ENCODE measurements around the gene FAF1. TPM values are rescaled to one million over a fixed set of nuclear protein-coding genes. Genes with fewer than 3 reads are reported as not detected.
"Not testable (repeated sequence)": the region's sequence is repeated elsewhere in the genome, so short reads cannot be mapped to it uniquely, and the experiment has no call there.

The FAF1 gene
- total and polyA plus RNA-seq, 2 experiments from 2014 or later: 7.2 to 49.1 TPM

DNA sequence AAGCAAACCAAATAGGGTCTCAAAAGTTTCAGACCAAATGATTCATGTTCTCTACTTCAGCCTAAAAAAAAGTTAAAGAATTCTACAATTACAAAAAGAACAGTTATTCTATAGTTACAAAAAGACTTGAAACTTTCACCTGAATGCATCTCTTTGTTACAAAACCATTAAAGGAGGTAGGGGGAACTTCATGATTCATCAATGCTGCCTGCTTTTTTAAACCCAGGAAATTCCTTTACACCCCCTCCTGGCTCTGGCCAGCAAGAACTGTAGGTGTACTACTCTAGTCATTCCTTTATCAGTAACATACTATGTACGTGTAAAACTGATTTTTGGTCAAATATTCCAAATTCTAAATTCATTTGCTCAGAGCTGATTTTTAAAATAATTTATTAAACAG is 5.0 kb downstream of the FAF1 start:
- peaks cover 7% of the 10 kb centered on the region; the same call in 1 of the 2 replicates for H3K4me1 ChIP-seq (ENCODE audit: insufficient read depth)
- peaks cover 3% of the 10 kb centered on the region; the same call in 1 of the 2 replicates for H4K20me1 ChIP-seq (ENCODE audit: insufficient read depth)
- H3K9ac ChIP-seq: no peak overlapping the region
- no peak overlapping the region for H2AFZ ChIP-seq
- H3K4me3 ChIP-seq: no peak overlapping the region
- no peaks in the 10 kb centered on the region for H3K36me3 ChIP-seq (ENCODE audit: low read depth)
- H3K27me3 ChIP-seq (replicated peaks; ENCODE audit: insufficient read depth): no peaks in the 10 kb centered on the region
- H3K4me2 ChIP-seq (ENCODE audit: unreplicated experiment): no peak overlapping the region
- WGBS, 2 experiments (ENCODE audit: low coverage in 1 of 2, low lambda C conversion rate in 2 of 2, missing lambda C conversion rate in 2 of 2): 66 to 73% methylated on average over 1 of the region's 1 CpG
- no peak for DNase-seq
- no peaks in the 10 kb centered on the region for H3K9me3 ChIP-seq (ENCODE audit: low read depth)
- TF ChIP-seq EZH2phosphoT487 (IDR thresholded peaks at IDR 0.05; ENCODE audit: insufficient read depth, low read depth): no peak
- TF ChIP-seq EZH2 (IDR thresholded peaks at IDR 0.05; ENCODE audit: insufficient read depth, poor library complexity, severe bottlenecking): no peak
- in situ Hi-C loops (cut with MboI): no loop called here
- H3K9me2 ChIP-seq (ENCODE audit: insufficient read depth): no peaks in the 10 kb centered on the region
- H3K79me2 ChIP-seq (ENCODE audit: insufficient read depth): peaks cover 87% of the 10 kb centered on the region
- H3F3A ChIP-seq (ENCODE audit: insufficient read depth): no peaks in the 10 kb centered on the region
- H3K27ac ChIP-seq: no peak overlapping the region

DNA sequence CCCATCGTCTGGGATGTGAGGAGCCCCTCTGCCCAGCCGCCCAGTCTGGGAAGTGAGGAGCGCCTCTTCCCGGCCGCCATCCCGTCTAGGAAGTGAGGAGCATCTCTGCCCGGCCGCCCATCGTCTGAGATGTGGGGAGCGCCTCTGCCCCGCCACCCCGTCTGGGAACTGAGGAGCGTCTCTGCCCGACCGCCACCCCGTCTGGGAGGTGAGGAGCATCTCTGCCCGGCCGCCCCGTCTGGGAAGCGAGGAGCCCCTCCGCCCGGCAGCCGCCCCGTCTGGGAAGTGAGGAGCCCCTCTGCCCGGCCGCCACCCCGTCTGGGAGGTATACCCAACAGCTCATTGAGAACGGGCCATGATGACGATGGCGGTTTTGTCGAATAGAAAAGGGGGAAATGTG is 7.5 kb downstream of the FAF1 start:
- H3K9ac ChIP-seq; H4K20me1 ChIP-seq (ENCODE audit: insufficient read depth); in situ Hi-C loops (cut with MboI); H3K36me3 ChIP-seq (ENCODE audit: low read depth); H3K9me2 ChIP-seq (ENCODE audit: insufficient read depth); H3F3A ChIP-seq (ENCODE audit: insufficient read depth); H3K4me1 ChIP-seq (ENCODE audit: insufficient read depth); H3K9me3 ChIP-seq (ENCODE audit: low read depth); H3K4me2 ChIP-seq (ENCODE audit: unreplicated experiment); H3K4me3 ChIP-seq; H2AFZ ChIP-seq; H3K27me3 ChIP-seq (replicated peaks; ENCODE audit: insufficient read depth); H3K27ac ChIP-seq; DNase-seq: not testable (repeated sequence)
- 94 to 96% methylated on average over 3 to 31 of the region's 31 CpGs for WGBS, 2 experiments (ENCODE audit: low coverage in 1 of 2, low lambda C conversion rate in 2 of 2, missing lambda C conversion rate in 2 of 2)
- peaks cover 92% of the 10 kb centered on the region for H3K79me2 ChIP-seq (ENCODE audit: insufficient read depth)

DNA sequence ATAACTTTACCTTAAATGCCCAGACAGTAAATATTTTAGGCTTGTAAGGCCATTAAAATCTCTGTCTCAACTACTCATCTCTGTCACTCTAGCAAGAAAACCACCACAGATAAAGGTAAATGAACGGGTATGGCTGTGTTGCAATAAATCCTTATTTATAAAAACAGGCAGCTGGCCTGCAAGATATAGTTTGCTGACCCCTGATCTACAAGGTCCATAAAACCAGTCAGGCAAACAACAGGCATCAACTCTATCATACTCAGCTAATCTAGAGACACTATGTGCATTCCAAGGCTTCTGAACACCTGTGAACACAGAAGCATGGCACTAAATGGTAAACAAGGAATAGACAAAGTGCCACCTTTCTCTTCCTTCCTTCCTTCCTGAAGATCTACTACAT is 9.7 kb downstream of the FAF1 start:
- no peak for TF ChIP-seq EZH2 (IDR thresholded peaks at IDR 0.05; ENCODE audit: insufficient read depth, poor library complexity, severe bottlenecking)
- no peak for TF ChIP-seq EZH2phosphoT487 (IDR thresholded peaks at IDR 0.05; ENCODE audit: insufficient read depth, low read depth)
- no peaks in the 10 kb centered on the region for H3K27me3 ChIP-seq (replicated peaks; ENCODE audit: insufficient read depth)
- no peak for DNase-seq
- peaks cover 92% of the 10 kb centered on the region for H3K79me2 ChIP-seq (ENCODE audit: insufficient read depth)
- H4K20me1 ChIP-seq (ENCODE audit: insufficient read depth): peaks cover 1% of the 10 kb centered on the region
- H3K9ac ChIP-seq: no peak overlapping the region
- no peaks in the 10 kb centered on the region for H3K9me2 ChIP-seq (ENCODE audit: insufficient read depth)
- H3K4me1 ChIP-seq (ENCODE audit: insufficient read depth): peaks cover 4% of the 10 kb centered on the region; the same call in 1 of the 2 replicates
- no peaks in the 10 kb centered on the region for H3K36me3 ChIP-seq (ENCODE audit: low read depth)
- H3K9me3 ChIP-seq (ENCODE audit: low read depth): no peaks in the 10 kb centered on the region
- in situ Hi-C loops (cut with MboI): no loop called here
- no peak overlapping the region for H3K4me2 ChIP-seq (ENCODE audit: unreplicated experiment)
- H3K27ac ChIP-seq: no peak overlapping the region
- H3F3A ChIP-seq (ENCODE audit: insufficient read depth): no peaks in the 10 kb centered on the region
- no peak overlapping the region for H3K4me3 ChIP-seq
- 61 to 69% methylated on average over 1 of the region's 1 CpG for WGBS, 2 experiments (ENCODE audit: low coverage in 1 of 2, low lambda C conversion rate in 2 of 2, missing lambda C conversion rate in 2 of 2)
- no peak overlapping the region for H2AFZ ChIP-seq

DNA sequence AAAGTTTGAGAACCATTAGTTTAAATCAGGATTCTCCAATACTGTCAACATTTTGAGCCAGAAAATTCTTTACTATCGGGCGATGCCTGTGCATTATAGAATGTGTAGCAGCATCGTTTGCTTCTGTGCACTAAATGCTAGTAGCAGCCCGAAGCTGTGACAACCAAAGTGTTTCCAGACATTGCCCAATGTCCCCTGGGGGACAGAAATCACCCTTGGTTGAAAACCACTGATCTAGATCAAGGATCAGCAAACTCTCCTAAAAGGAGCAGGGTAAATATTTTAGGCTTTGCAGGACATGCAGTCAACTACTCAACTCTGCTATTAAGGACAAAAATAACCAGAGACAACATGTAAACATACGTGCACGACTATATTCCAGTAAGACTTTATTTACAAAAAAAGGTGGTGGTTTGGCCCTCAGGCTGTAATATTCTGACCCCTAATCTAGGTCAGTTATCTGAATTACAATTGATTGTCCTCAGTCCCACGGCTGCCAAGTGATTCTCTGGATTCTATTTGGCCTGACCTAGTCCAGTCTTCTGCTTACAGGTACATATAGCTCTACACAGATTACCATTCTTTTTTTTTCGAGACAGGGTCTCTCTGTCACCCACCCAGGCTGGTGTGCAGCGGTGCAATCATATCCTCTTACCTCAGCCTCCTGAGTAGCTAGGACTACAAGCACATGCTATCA is 10.6 kb downstream of the FAF1 start:
- Histone ChIP-seq H4K20me1 (ENCODE audit: insufficient read depth) (no peaks in the 10 kb centered on the region; the same call in 1 of the 2 replicates), H3K79me2 (ENCODE audit: insufficient read depth) (peaks cover 92% of the 10 kb centered on the region), H3K4me3 (no peak overlapping the region), H3K27me3 (replicated peaks; ENCODE audit: insufficient read depth) (no peaks in the 10 kb centered on the region), H3K9ac (no peak overlapping the region), H3K27ac (no peak overlapping the region), H3K4me1 (ENCODE audit: insufficient read depth) (no peaks in the 10 kb centered on the region), H3K4me2 (ENCODE audit: unreplicated experiment) (no peak overlapping the region), H3K9me2 (ENCODE audit: insufficient read depth) (no peaks in the 10 kb centered on the region), H2AFZ (no peak overlapping the region), H3K9me3 (ENCODE audit: low read depth) (no peaks in the 10 kb centered on the region), H3F3A (ENCODE audit: insufficient read depth) (no peaks in the 10 kb centered on the region), H3K36me3 (ENCODE audit: low read depth) (no peaks in the 10 kb centered on the region)
- in situ Hi-C loops (cut with MboI): no loop called here
- 87 to 88% methylated on average over 9 of the region's 9 CpGs for WGBS, 2 experiments (ENCODE audit: low coverage in 1 of 2, low lambda C conversion rate in 2 of 2, missing lambda C conversion rate in 2 of 2)
- no peak for DNase-seq
- TF ChIP-seq EZH2 (IDR thresholded peaks at IDR 0.05; ENCODE audit: insufficient read depth, poor library complexity, severe bottlenecking): no peak

DNA sequence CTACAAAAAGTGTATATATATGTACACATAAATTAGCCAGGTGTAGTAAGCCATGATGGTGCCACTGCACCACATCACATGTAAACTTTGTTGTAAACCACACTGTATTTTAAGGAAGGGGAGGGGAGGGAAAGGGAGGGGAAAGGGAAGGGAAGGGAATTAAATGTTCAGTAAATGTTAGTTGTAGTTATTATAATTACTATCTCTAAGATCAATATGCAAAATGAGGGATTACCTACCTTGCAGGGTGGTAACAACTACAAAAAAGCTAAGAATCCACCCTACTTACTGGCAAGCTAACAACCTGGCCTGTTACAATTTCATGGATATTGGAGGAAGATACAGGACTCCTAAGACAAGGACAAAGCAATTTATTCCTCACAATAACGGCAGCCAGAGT is 17.7 kb downstream of the FAF1 start:
- Histone ChIP-seq H3K4me3 (no peak overlapping the region), H3K9me3 (ENCODE audit: low read depth) (no peaks in the 10 kb centered on the region), H3K79me2 (ENCODE audit: insufficient read depth) (peaks cover 100% of the 10 kb centered on the region), H3K9ac (no peak overlapping the region), H4K20me1 (ENCODE audit: insufficient read depth) (no peaks in the 10 kb centered on the region; the same call in 1 of the 2 replicates), H3K36me3 (ENCODE audit: low read depth) (no peaks in the 10 kb centered on the region), H3F3A (ENCODE audit: insufficient read depth) (no peaks in the 10 kb centered on the region), H3K27me3 (replicated peaks; ENCODE audit: insufficient read depth) (no peaks in the 10 kb centered on the region), H3K27ac (no peak overlapping the region), H2AFZ (no peak overlapping the region), H3K4me2 (ENCODE audit: unreplicated experiment) (no peak overlapping the region), H3K4me1 (ENCODE audit: insufficient read depth) (no peaks in the 10 kb centered on the region), H3K9me2 (ENCODE audit: insufficient read depth) (no peaks in the 10 kb centered on the region)
- in situ Hi-C loops (cut with MboI): no loop called here
- no peak for DNase-seq
- WGBS, 2 experiments (ENCODE audit: low coverage in 1 of 2, low lambda C conversion rate in 2 of 2, missing lambda C conversion rate in 2 of 2): 94 to 96% methylated on average over 1 of the region's 1 CpG
- no peak for TF ChIP-seq EZH2phosphoT487 (IDR thresholded peaks at IDR 0.05; ENCODE audit: insufficient read depth, low read depth)
- TF ChIP-seq EZH2 (IDR thresholded peaks at IDR 0.05; ENCODE audit: insufficient read depth, poor library complexity, severe bottlenecking): no peak

All from GM23248 (cell line).